ENCODE data around the gene TNFAIP2. TPM values are rescaled to one million over a fixed set of nuclear protein-coding genes. Genes with fewer than 3 reads are reported as not detected.
"Not testable (repeated sequence)": the region's sequence is repeated elsewhere in the genome, so short reads cannot be mapped to it uniquely, and the experiment has no call there.

The TNFAIP2 gene
- total RNA-seq, 2 donors from 2014 or later, result 71.4 to 112 TPM

DNA sequence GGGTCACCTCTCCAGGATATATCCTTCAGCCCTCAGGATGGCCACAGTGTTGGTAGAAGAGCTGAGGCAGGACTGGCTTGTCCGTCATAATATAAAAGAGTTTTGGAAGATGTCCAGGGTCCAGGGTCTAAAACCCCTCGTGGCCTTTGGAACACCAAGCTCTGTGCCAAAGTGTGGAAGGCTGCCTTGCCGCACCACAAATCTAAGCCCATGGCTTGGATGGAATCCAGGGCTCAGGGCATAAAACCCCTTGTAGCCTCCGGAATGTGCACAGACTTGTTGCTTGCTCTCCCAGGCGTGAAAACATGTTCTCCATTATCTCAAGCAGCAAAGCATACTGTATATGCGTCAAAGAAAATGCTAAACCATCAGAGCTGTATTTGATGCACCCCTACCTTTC, 46.7 kb downstream of the TNFAIP2 start:
- DNase-seq (ENCODE audit: low spot score), result no peak
- intact Hi-C loops (cut with DNase I), result no loop called here

DNA sequence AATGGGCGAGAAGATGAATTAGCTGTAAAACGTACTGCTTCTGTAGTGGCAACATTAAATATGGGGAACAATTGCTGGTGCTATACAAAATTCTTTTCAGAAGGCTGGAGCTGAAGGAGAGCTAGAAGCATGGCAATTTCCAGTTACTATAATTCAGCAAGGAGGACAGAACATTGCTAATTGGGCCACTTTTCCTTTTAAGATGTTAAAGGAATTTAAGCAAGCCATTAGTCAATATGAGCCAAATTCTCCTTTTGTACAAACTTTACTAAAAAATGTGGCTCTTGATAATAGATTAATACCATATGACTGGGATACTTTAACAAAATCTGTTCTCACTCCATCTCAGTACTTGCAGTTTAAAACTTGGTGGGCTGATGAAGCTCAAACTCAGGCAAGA, 47.9 kb downstream of the TNFAIP2 start:
- intact Hi-C loops (cut with DNase I); DNase-seq (ENCODE audit: low spot score): not testable (repeated sequence)

DNA sequence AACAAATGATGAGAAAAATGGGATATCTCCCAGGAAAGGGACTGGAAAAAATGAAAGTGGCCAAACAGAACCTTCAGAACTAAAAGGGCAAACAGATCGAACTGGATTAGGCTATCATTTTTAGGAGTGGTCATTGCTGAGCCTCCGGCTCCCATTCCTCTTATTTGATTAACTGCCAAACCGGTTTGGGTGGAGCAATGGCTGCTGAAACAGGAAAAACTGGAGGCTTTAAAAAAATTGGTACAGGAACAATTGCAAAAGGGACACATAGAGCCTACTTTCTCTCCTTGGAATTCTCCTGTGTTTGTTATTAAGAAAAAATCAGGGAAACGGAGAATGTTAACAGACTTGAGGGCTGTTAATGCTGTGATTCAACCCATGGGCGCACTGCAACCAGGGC, 49.7 kb downstream of the TNFAIP2 start:
- no peak for DNase-seq (ENCODE audit: low spot score)
- intact Hi-C loops (cut with DNase I), result no loop called here

DNA sequence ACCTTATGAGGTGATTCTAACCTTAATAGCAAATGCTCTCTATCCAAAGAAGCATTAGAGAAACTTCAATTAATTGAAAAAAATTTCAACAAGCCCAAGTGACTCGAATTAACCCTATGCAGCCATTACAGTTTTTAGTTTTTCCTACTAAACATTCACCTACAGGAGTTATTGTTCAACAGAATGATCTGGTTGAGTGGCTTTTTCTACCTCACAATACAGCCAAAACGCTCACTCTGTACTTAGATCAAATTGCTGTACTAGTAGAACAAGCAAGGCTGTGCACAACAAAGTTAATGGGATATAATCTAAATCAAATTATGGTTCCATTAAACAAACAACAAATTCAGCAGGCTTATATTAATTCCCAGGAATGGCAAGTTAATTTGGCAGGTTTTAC, 50.6 kb downstream of the TNFAIP2 start:
- DNase-seq (ENCODE audit: low spot score); intact Hi-C loops (cut with DNase I): not testable (repeated sequence)

DNA sequence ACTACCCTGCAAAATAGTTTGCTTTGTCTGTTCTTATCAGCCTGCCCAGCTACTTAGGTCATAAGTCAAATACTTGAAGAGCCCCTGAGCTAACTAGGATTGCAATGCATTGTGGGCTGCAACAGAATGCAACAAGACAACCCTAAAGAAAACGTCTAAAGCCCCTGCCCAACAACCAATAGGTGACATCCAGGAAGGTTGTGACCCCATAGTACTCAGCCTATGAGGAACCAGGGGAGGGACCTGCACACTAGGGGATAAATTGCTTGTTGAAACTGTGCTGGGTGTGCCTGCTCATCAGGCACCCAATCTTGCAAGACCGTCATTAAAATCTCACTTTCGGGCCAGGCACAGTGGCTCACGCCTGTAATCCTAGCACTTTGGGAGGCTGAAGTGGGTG, 52.9 kb downstream of the TNFAIP2 start:
- intact Hi-C loops (cut with DNase I), result loop anchor here in 1 of 2 donors (5.0 kb wide), 1 partner anchor 69 kb away; no protein-coding TSS in a partner anchor
- DNase-seq (ENCODE audit: low spot score), result not testable (repeated sequence)

DNA sequence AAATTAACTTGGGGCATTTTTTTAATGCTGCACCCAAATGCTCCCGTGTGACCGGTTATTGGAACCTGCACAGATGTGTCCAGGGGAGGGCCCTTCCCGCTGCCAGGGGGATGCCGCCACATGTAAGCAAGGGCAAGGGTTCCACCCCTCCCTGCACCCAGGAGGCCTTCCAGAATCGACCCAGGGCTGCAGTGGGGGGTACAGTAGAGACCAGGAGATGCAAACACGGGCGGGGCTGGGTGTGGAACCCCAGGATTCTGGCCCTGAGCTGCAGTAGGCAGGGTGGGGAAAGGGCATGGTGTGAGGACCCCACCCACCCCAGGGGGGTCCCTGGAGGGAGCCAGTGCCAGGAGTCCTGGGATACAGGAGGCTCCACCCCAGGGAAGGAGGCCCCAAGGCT, 54.1 kb downstream of the TNFAIP2 start:
- no peak for DNase-seq (ENCODE audit: low spot score)
- intact Hi-C loops (cut with DNase I), result loop anchor here in 1 of 2 donors (5.0 kb wide), 1 partner anchor 70 kb away; no protein-coding TSS in a partner anchor

DNA sequence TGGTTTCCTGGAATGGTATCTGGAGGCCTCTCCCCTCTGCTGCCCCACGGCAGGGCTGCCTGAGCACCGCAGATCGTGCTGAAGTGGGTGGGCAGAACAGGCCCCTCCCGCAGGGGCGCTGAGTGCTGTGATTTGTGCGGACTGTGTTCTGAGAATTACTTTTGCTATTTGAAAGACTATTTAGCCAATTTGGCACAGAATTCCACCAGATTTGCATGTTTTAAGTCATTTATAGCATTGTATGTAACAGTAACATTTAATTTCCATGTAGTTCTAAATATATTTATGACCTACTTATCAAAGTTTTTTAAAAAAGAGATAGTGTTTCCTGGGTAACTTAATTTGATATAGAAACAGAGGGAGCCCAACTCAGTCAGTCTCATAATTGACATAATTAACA, 55.3 kb downstream of the TNFAIP2 start:
- intact Hi-C loops (cut with DNase I), result loop anchor here in 1 of 2 donors (5.0 kb wide), 1 partner anchor 71 kb away; no protein-coding TSS in a partner anchor
- DNase-seq (ENCODE audit: low spot score), result no peak

DNA sequence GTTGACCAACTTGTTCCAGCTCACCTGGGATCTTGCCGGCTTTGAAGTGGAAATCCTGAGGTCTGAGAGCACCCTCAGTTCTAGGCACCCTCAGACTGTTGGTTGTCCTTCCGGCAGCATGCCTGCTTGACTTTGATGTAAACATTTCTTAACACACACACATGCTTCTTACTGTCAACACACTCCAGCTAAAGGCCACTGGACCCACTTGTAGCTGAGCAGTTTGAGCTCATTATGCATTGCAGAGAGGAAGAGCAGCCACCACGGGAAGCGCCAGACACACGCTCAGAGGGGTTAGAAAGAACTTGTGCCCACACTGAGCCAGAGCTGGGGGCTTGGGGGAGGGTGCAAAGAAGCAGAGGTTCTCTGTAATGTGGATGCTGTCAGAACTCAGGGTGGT, 55.8 kb downstream of the TNFAIP2 start:
- DNase-seq (ENCODE audit: low spot score), result no peak
- intact Hi-C loops (cut with DNase I), result loop anchor here in 1 of 2 donors (5.0 kb wide), 1 partner anchor 72 kb away; no protein-coding TSS in a partner anchor

DNA sequence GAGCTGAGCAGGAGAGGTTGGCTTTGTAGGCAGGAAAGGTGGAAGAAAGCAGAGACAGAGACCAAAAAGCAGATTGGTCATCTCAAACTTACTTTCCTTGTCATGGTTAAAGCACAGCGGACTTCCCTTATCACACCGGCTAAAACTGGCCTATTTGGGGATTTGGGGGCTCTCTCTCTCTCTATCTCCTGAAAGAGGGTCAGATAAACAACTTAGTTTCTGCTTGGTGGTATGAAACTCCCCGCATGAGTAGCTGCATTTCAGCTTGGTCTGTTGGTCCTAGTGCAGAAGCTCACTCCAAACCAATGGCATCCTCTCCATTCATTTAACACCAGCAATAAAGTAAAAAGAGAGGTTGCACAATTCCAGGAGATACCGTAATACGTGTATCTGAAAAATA, 57.1 kb downstream of the TNFAIP2 start:
- intact Hi-C loops (cut with DNase I), result no loop called here
- no peak for DNase-seq (ENCODE audit: low spot score)

DNA sequence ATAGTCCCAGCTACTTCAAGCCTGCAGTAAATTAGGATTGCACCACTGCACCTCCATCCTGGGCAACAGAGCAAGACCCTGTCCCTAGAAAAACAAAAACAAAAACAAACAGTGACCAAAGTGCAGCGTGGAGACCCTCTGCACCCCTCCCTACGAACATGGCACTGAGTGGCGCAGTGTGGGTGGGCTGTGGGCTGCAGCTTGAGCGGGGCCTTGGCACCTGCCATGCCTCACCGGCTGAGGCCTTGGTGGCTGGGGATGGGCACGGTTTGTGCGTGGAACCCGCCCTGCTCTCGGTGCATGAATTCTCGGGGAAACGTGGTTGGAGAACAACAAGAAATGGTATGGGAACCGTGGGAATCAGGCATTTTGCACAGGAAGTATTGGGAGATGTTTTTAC, 60.8 kb downstream of the TNFAIP2 start:
- intact Hi-C loops (cut with DNase I), result no loop called here
- no peak for DNase-seq (ENCODE audit: low spot score)

DNA sequence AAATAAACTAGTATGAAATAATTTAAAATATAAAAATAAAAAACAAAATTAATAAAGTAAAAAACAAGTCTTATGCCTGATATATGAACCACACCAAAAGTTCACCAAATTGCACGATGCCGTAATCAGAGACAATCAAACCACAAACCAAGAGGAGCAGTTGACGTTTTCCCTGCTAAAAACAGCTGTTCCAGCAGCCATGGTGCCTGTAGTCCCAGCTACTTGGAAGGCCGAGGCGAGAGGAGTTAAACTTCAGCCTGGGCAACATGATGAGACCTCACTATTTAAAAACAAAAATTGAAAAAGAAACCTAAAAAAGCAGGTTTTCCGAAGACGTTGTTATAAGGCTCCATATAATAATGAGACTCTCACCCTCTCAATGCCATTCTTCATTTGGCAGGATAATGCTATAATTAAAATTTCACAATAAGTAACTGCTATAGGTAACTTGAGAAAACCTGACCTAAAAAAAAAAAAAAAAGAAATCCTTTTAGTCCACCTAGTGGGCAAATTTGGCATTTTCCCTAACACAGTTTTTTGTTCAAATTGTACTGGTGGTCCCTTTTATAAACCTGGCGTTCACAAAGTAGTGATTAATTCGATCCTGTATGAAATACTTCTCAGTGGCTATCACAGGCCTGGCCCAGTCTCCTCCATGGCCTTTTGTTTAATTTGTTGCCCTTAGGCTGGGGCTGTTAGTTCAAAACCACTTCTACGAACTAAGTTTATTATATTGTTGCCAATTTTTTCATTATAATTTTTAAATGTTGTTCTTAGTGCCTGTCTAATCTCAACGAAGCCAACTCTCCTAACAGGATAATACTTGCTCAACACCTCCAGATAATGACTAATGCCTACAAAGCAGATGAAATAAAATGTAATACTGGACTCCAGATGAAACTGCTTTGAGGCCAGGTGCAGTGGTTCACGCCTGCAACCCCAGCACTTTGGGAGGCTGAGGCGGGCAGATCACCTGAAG, 62.1 kb downstream of the TNFAIP2 start:
- DNase-seq (ENCODE audit: low spot score), result no peak
- intact Hi-C loops (cut with DNase I), result loop anchor here in 1 of 2 donors (2.0 to 5.0 kb wide), 2 partner anchors 81 to 107 kb away; no protein-coding TSS in a partner anchor

DNA sequence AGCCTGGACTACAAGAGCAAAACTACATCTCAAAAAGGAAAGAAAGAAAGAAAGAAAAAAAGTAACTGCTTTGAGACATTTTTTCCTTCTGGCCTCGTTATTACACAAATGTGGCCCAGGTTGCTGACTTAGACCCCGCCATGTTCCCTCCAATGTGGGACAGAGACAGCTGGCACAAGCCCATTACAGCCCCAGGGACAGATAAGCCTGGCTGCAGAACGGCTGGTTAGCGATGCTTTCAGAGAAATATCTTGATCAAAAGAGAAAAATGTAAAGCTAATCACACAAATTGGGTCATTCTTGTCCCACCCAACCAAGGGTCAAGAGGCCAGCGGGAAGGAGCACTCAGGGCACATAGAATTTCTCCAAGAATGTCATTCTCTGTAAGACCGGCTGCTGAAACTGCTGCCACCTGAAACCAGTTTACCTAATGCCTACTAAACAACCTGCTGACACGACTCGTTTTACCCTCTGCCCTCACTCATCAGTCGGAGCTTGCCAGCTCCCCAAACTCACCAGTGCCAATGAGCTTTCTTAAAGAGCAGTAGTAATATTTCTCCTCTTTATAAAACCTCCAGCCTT, 63.1 kb downstream of the TNFAIP2 start:
- intact Hi-C loops (cut with DNase I), result loop anchor here in 1 of 2 donors (2.0 to 5.0 kb wide), 2 partner anchors 82 to 106 kb away; no protein-coding TSS in a partner anchor
- no peak for DNase-seq (ENCODE audit: low spot score)

Other genes starting within 250 kb of the TNFAIP2 start
- gene AMN, start 200.8 kb upstream of the TNFAIP2 start, total RNA-seq, result under 1 TPM in 1 of 2 donors, not detected in 1; 0.10 TPM
- gene CDC42BPB, start 65.9 kb upstream of the TNFAIP2 start, total RNA-seq, result 10 to 100 TPM; 81.1 to 89.3 TPM
- gene LBHD2, start 39.3 kb upstream of the TNFAIP2 start, total RNA-seq, result not detected
- gene EXOC3L4, start 28.7 kb upstream of the TNFAIP2 start, total RNA-seq, result 1 to 10 TPM; 1.0 to 2.5 TPM
- gene EIF5, start 210.8 kb downstream of the TNFAIP2 start, total RNA-seq, result 100 to 1,000 TPM; 191 to 232 TPM